Osteoblast (primary cell): Measurements from ENCODE around the gene DHX32. TPM values are rescaled to one million over a fixed set of nuclear protein-coding genes. Genes with fewer than 3 reads are reported as not detected.

Experiments
- DNase-seq: peaks from one replicate; pipeline ENCODE4 v3.0.0; 2011; ENCODE audit warnings: low spot score, mixed read lengths; ENCODE audit not compliant: insufficient read length; ENCODE audit errors: missing footprints
- H2AFZ ChIP-seq: 2 replicates; pipeline ENCODE4 v1.6.0; 2011; ENCODE audit warnings: mild to moderate bottlenecking, low read length
- H3K27ac ChIP-seq: 2 replicates; pipeline ENCODE4 v1.5.1; 2011; ENCODE audit warnings: mild to moderate bottlenecking, low read depth, low read length, moderate library complexity
- H3K27me3 ChIP-seq: 2 replicates; pipeline ENCODE4 v1.6.0; 2012; ENCODE audit warnings: mild to moderate bottlenecking, control low read depth, inconsistent platforms, low read length, moderate library complexity; ENCODE audit not compliant: insufficient read depth
- H3K36me3 ChIP-seq: 2 replicates; pipeline ENCODE4 v1.5.1; 2011; ENCODE audit warnings: mild to moderate bottlenecking, low read length, control low read depth, moderate library complexity; ENCODE audit not compliant: insufficient read depth
- H3K4me1 ChIP-seq: 2 replicates; pipeline ENCODE4 v1.5.1; 2011; ENCODE audit warnings: mild to moderate bottlenecking, low read length, control low read depth, moderate library complexity; ENCODE audit not compliant: insufficient read depth
- H3K4me2 ChIP-seq: 2 replicates; pipeline ENCODE4 v1.6.0; 2011; ENCODE audit warnings: mild to moderate bottlenecking, low read length; ENCODE audit not compliant: insufficient read depth
- H3K4me3 ChIP-seq: fragments of 200-600 bp; sonication (generic); 3 replicates; pipeline ENCODE4 v1.5.1; 2012; ENCODE audit warnings: mild to moderate bottlenecking, low read length, inconsistent platforms; ENCODE audit not compliant: insufficient read depth
- H3K79me2 ChIP-seq: 2 replicates; pipeline ENCODE4 v1.6.0; 2012; ENCODE audit warnings: mild to moderate bottlenecking, low read length, control low read depth, inconsistent platforms; ENCODE audit not compliant: insufficient read depth
- H3K9me3 ChIP-seq: 2 replicates; pipeline ENCODE4 v1.5.1; 2011; ENCODE audit warnings: low read depth, low read length, control low read depth
- H4K20me1 ChIP-seq: 2 replicates; pipeline ENCODE4 v1.6.0; 2012; ENCODE audit warnings: mild to moderate bottlenecking, low read length, control low read depth; ENCODE audit not compliant: insufficient read depth
- total RNA-seq: library from RNA; depleted of rRNA; stranded (reverse); fragments of >200 nt; gene quantifications from 2 replicates; pipeline ENCODE4 v1.2.3, GENCODE V29; 2012
- TF ChIP-seq, protein P1 (sequence below): IDR thresholded peaks from 2 replicates; pipeline ENCODE4 v1.5.1; 2011; ENCODE audit warnings: mild to moderate bottlenecking, low read depth, low read length, moderate library complexity; ENCODE audit errors: extremely low read depth

DHX32 gene
- total RNA-seq, 1 donor, result 52.8 TPM

GRCh38 chr10:125797994-125798662 lies 83.0 kb downstream of the DHX32 start:
- H3K4me2 ChIP-seq, result no peak overlapping the region
- no peaks in the 10 kb centered on the region for H3K4me1 ChIP-seq
- no peak overlapping the region for H3K27ac ChIP-seq
- no peaks in the 10 kb centered on the region for H3K9me3 ChIP-seq
- H2AFZ ChIP-seq, result no peak overlapping the region
- DNase-seq, result no peak
- H3K36me3 ChIP-seq, result peaks cover 37% of the 10 kb centered on the region
- H3K4me3 ChIP-seq, result no peak overlapping the region
- H3K79me2 ChIP-seq, result no peaks in the 10 kb centered on the region
- H3K27me3 ChIP-seq, result no peaks in the 10 kb centered on the region
- TF ChIP-seq, protein P1, sequence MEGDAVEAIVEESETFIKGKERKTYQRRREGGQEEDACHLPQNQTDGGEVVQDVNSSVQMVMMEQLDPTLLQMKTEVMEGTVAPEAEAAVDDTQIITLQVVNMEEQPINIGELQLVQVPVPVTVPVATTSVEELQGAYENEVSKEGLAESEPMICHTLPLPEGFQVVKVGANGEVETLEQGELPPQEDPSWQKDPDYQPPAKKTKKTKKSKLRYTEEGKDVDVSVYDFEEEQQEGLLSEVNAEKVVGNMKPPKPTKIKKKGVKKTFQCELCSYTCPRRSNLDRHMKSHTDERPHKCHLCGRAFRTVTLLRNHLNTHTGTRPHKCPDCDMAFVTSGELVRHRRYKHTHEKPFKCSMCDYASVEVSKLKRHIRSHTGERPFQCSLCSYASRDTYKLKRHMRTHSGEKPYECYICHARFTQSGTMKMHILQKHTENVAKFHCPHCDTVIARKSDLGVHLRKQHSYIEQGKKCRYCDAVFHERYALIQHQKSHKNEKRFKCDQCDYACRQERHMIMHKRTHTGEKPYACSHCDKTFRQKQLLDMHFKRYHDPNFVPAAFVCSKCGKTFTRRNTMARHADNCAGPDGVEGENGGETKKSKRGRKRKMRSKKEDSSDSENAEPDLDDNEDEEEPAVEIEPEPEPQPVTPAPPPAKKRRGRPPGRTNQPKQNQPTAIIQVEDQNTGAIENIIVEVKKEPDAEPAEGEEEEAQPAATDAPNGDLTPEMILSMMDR, result no peak
- H4K20me1 ChIP-seq, result no peaks in the 10 kb centered on the region

DNA sequence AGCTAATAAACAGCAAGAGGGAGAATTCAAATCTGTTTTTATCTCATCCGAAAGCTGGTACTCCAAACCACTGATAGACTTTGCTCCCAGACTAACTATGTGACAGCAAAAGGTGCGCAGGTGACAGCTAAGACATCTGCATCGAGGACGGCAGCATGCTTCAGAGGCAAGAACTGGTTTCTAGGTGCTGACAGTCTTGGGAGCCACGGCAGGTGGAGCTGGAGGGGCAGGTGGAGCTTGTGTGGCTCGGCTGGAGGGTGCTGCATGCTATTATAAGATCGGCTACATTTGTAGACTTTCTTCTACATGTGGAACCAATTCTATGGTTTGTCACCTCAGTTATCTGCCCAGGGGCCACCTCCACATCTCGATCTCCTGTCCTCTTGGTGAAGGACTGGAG lies 83.7 kb downstream of the DHX32 start:
- Histone ChIP-seq H3K27ac (no peak overlapping the region), H3K27me3 (no peaks in the 10 kb centered on the region), H2AFZ (no peak overlapping the region), H3K9me3 (no peaks in the 10 kb centered on the region), H4K20me1 (no peaks in the 10 kb centered on the region), H3K4me1 (no peaks in the 10 kb centered on the region), H3K4me2 (no peak overlapping the region), H3K36me3 (peaks cover 38% of the 10 kb centered on the region), H3K79me2 (no peaks in the 10 kb centered on the region), H3K4me3 (no peak overlapping the region)
- TF ChIP-seq, protein P1, result no peak
- DNase-seq, result no peak

DNA sequence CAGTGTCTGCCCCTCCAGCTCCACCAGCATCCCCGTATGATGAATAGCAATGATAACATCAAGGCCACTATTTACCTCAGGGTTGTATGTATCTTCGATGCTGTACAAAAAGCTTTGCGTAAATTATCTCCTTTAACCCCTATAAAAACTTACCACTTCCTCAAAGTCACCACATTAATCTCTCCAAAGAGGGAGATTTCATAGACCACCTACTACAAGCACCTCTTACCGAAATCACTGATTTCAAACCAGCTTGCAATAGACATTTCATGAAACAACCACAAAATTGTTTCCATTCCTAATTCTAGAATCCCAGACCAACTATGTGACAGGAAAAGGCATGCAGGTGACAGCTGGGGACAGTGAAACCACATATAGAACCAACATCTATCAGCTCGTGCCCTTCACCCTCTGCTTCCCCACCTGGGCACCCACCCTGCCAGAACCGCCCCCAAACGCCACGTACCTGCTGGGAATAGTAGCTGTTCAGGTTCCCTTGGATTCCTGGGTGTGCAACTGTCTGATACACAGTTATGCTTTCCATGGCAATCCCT lies 85.4 kb downstream of the DHX32 start:
- Histone ChIP-seq H3K79me2 (no peaks in the 10 kb centered on the region), H3K36me3 (peaks cover 38% of the 10 kb centered on the region)
- TF ChIP-seq, protein P1, result no peak

DNA sequence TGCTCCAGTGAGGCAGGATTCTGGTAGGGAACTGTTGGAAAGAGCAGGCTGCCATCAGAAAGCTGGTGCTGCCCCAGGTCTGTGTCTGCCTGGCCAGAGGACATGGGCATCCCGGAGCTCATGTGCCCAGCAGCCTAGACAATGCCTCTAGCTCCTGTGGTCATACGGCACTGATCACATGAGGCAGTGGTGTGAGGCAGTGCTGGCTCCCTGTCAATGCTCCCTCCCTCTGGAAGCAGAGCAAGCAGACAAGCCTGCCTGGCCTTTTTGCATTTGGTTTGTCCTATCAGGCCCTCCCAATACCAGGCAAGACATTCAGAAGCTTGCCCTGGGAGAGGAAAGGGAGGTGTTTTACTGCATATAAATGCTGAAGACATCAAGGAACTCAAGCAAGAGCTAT lies 86.0 kb downstream of the DHX32 start:
- Histone ChIP-seq H3K4me3 (no peak overlapping the region), H3K4me1 (no peaks in the 10 kb centered on the region), H3K79me2 (no peaks in the 10 kb centered on the region), H3K4me2 (no peak overlapping the region), H4K20me1 (no peaks in the 10 kb centered on the region), H3K27ac (no peak overlapping the region), H2AFZ (no peak overlapping the region), H3K36me3 (peaks cover 38% of the 10 kb centered on the region), H3K27me3 (no peaks in the 10 kb centered on the region), H3K9me3 (no peaks in the 10 kb centered on the region)
- DNase-seq, result no peak
- TF ChIP-seq, protein P1, result no peak

More for the DNA sequence above, 85.4 kb downstream of the DHX32 start:
- no peaks in the 10 kb centered on the region for H3K9me3 ChIP-seq
- H3K4me3 ChIP-seq, result no peak overlapping the region
- H3K4me1 ChIP-seq, result no peaks in the 10 kb centered on the region
- H4K20me1 ChIP-seq, result no peaks in the 10 kb centered on the region
- no peaks in the 10 kb centered on the region for H3K27me3 ChIP-seq
- no peak overlapping the region for H2AFZ ChIP-seq
- DNase-seq, result no peak
- H3K4me2 ChIP-seq, result no peak overlapping the region
- no peak overlapping the region for H3K27ac ChIP-seq
